Natural killer cell treated with Interleukin-12 subunit alpha and Interleukin-12 subunit beta and Interleukin-15 and Interleukin-18, amount 100 ng/mL, for 72 hours (primary cell): Measurements from ENCODE around the gene HDAC7. TPM values are rescaled to one million over a fixed set of nuclear protein-coding genes. Genes with fewer than 3 reads are reported as not detected.
A peak's percentile ranks its signal among the peaks of the same experiment; 100 is the strongest.

ENCODE experiments used
- ATAC-seq, 2 donors: fragments of 150-1000 bp; cut with Tn5 transposase in 1 of 2; sonication (Bioruptor Pico), chemical (Tn5 transposase) in 1 of 2; 2 replicates each; pipeline ENCODE4 v1.10.0; 2021
- DNase-seq: peaks from one replicate; pipeline ENCODE4 v3.0.0; 2022; ENCODE audit warnings: low spot score
- H3K27ac Mint-ChIP-seq, 2 donors: 1 replicate in 1 of 2; 2 replicates in 1 of 2; pipeline ENCODE4 v1.8.0; 2022; ENCODE audit warnings: mixed read lengths in 2 of 2, mild to moderate bottlenecking in 1 of 2, moderate library complexity in 1 of 2
- H3K27me3 Mint-ChIP-seq, 2 donors: 1 replicate in 1 of 2; 2 replicates in 1 of 2; pipeline ENCODE4 v1.8.0; 2022; ENCODE audit warnings: mixed read lengths in 2 of 2
- H3K36me3 Mint-ChIP-seq: one replicate; pipeline ENCODE4 v1.8.0; 2022; ENCODE audit warnings: mixed read lengths
- H3K4me1 Mint-ChIP-seq, 2 donors: 1 replicate in 1 of 2; 2 replicates in 1 of 2; pipeline ENCODE4 v1.8.0; 2022; ENCODE audit warnings: low read depth in 2 of 2, mixed read lengths in 2 of 2, mild to moderate bottlenecking in 1 of 2
- H3K4me3 Mint-ChIP-seq: one replicate; pipeline ENCODE4 v1.8.0; 2022; ENCODE audit warnings: mixed read lengths
- H3K9me3 Mint-ChIP-seq: 2 replicates; pipeline ENCODE4 v1.8.0; 2022; ENCODE audit warnings: mixed read lengths
- total RNA-seq, 2 donors: library from RNA; stranded (reverse); gene quantifications; one replicate each; pipeline ENCODE4 v1.2.3, GENCODE V29; 2022

Gene HDAC7
- total RNA-seq, 2 donors from 2014 or later, result 127 to 176 TPM

DNA sequence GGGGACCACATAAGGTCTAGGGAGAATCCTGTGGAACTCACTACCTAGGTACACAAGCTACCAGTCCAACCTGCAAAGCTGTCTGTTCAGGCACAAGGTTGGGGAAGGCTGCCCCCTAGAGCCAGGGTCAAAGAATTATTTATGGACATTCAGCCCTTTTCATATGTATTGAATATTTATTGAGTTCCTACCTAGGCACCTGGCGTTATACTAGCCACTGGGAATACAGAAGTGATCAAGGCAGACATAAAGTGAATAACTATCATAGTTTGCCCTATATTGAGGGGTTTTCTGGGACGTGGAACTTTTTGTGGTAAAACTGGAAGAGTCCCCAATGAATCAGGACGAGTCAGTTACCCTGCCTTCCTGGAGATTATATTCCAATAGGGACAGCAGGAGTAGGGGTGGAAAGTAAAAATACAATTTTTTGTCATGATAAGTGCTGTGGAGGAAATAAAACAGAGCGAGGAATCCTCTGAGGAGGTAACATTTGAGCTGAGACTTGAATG, 52.4 kb downstream of the HDAC7 start:
- peaks cover 0 to 5% of the 10 kb centered on the region in 2 donors for H3K27me3 Mint-ChIP-seq
- DNase-seq, result no peak
- ATAC-seq, result peak; percentile 45 to 60

DNA sequence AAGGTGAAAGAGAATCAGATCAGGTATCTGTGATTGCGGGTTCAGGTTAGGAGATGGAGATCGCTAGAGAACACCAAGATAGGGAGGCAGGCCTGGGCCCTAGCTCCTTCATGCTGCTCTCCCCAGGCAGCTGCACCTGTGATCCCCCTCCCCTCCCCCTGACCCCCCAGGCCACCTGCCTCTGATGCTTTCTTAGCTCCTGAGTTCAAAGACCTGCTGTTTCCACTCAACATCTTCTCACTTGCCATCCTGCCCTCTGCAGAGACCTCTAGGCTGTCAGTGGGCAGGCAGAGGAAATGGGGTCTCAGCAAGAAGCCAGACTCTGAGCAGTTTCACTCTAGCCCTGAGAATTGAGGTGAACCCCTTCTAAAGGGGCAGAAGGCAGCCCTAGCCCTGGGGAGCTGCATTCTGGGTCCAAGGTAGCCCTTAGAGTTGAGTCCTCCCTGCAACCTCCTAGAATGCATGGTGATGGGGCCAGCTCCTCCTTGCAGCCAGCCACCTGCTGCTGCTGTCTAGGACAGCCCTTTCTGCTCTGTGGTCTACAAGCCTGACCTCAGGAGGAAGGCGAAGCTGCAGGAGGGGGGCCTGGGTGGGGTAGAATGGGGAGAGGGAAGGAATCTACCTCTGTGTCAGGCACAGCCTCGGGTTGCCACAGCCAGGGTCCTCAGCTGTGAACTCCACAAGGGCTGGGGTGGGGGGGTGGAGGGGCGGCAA, 53.0 kb downstream of the HDAC7 start:
- H3K4me3 Mint-ChIP-seq, result no peak overlapping the region
- peaks cover 0 to 2% of the 10 kb centered on the region in 2 donors for H3K4me1 Mint-ChIP-seq
- no peaks in the 10 kb centered on the region for H3K9me3 Mint-ChIP-seq
- ATAC-seq, result no peak
- DNase-seq, result no peak
- H3K27ac Mint-ChIP-seq, result no peak overlapping the region
- no peaks in the 10 kb centered on the region for H3K36me3 Mint-ChIP-seq
- H3K27me3 Mint-ChIP-seq, result peaks cover 0 to 5% of the 10 kb centered on the region in 2 donors

More for the DNA sequence above, 52.4 kb downstream of the HDAC7 start:
- Mint-ChIP-seq H3K9me3 (no peaks in the 10 kb centered on the region), H3K36me3 (no peaks in the 10 kb centered on the region), H3K4me1 (peaks cover under 1 to 2% of the 10 kb centered on the region in 2 donors), H3K27ac (no peak overlapping the region), H3K4me3 (no peak overlapping the region)

DNA sequence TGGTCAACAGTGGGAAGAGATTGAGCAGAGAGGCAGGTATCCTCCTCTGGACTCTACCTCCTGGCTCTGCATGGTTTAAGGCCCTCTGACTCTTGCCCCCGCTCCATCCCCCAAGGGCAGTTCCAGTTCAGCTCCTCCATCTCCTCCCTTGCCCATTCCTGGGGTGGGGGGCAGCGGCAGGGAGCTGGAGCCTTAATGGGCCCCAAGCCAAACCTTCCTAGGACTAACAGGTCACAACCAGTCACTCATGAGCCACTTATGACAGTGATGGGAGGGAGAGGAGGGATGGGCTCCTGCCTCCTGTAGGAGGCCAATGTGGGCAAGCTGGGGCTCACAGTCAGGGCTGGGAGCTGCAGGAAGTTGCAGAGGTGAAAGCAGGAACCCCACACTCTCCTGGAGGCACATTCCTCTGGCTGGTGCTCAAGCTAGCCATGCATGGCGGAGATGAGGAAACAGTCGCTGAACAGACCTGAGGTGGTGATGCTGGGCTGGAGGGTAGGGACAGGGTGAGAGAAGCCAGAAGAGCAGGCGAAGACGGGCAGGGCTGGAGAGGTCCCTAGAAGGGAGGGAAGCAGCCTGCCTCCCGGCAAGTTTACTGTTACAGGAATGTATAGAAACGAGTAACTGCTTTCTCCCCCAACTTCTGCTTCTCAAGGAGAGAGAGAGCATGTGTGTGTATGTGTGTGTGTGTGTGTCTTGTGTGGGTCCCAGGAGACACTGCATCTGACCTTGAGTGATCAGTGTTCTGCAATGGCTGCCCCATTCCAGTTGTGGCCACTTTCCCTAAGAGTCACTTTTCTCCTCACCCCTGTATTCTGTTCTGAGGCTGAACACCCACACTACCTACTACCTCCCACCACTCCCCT, 56.0 kb downstream of the HDAC7 start:
- Mint-ChIP-seq H3K9me3 (no peaks in the 10 kb centered on the region), H3K27me3 (peaks cover 0 to 7% of the 10 kb centered on the region in 2 donors), H3K4me1 (peaks cover 0 to 2% of the 10 kb centered on the region in 2 donors), H3K27ac (peak overlapping the region in 1 of 2 donors; percentile 48), H3K36me3 (no peaks in the 10 kb centered on the region), H3K4me3 (no peak overlapping the region)
- ATAC-seq (no peak), DNase-seq (no peak)

DNA sequence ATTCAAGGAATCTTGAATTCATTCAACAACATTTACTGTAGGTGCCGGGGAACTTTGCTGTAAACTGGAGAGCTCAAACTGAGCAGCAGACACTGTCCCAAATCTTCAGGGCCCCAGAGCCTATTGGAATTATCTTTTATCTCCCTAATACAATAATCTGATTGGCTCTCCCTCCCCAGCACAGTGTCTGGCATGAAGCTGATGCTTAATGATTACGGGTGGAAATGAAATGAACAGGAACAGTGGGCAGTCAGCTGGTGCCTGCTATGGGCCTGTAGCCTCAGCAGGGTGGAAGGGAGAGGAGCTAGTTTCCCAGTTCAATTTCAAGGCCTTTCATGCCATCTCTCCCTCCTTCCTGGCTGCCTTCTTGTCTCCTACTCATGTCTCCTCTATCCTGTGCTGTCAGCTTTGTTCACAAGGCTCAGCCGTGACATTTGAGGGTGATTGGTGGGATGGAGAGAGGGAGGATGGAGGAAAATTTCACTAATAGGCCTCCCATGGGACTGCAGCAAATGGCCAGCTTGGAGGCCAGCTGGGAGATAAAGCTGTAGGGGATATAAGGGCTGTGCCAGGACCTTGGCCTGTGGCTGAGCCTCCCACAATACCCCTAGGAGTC, 56.7 kb downstream of the HDAC7 start:
- H3K27ac Mint-ChIP-seq, result no peak overlapping the region
- H3K27me3 Mint-ChIP-seq, result peaks cover 0 to 7% of the 10 kb centered on the region in 2 donors

DNA sequence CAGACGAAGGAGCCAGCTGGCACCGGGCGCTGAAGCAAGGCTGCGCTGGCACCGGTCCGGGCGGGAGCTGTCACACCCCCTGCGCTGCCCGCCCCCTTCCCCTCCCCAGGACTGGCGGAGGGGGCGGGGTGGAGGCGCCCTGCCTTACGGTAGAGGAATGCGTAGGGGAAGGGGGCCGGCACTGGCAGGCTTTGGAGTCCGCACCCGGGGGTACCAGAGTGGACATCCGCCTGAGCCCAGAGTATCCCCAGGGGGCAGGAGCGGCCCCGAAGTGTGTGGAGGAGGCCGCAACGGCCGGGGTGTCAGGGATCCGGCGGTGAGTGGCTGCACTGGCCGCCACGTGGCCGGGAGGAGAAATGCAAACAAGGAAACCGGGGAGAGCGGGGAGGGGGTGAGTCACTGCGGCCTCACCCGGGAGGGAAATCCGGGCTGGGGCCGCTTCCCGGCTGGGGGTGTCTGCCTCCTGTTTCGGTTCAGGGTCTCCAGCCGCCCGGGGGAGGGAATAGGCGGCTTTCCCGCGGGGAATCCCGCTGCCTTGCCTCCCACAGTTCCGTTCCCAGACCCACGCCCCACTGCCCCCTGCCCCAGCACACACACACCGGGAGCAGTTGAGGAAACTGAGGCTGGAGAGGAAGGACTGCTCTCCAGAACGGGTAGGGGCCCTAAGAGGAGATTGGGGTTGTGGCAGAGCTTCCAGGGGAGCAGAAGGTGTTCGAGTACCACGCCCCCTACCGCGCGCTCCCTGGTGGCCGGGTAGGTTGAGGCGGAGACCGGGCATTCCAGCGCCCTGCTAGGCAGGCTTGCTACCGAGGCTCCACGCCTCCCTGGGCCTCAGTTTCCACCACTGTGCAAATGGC, 60.6 kb downstream of the HDAC7 start, which contains the start of gene RAPGEF3:
TSS of gene RAPGEF3 (minus strand) at position 47 of the 857 bp plus-strand sequence. CDS start 324 bp downstream, outside the sequence.
- H3K9me3 Mint-ChIP-seq, result no peaks in the 10 kb centered on the region
- H3K4me1 Mint-ChIP-seq, result peaks cover 15 to 16% of the 10 kb centered on the region in 2 donors

More for the DNA sequence above, 56.7 kb downstream of the HDAC7 start:
- Mint-ChIP-seq H3K4me1 (peaks cover 0 to 5% of the 10 kb centered on the region in 2 donors), H3K4me3 (no peak overlapping the region), H3K36me3 (no peaks in the 10 kb centered on the region), H3K9me3 (no peaks in the 10 kb centered on the region)
- DNase-seq (no peak), ATAC-seq (no peak)

DNA sequence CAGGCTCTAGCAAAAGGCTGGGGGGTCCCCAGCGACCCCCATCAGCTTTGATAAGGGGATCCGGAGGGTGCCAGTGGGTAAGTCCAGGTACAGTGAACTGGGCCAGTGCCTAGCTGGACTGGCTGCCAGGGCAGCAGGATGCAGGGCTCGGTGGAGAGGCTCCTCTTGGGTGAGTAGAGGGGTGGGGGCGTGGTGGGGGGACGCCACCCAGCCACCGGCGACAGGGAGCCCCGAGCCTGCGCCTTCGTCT, 61.2 kb downstream of the HDAC7 start:
- H3K36me3 Mint-ChIP-seq, result no peaks in the 10 kb centered on the region
- DNase-seq, result no peak
- H3K4me3 Mint-ChIP-seq, result peak overlapping the region; percentile 65
- peaks cover 15 to 16% of the 10 kb centered on the region in 2 donors for H3K4me1 Mint-ChIP-seq
- H3K27ac Mint-ChIP-seq, result no peak overlapping the region
- H3K9me3 Mint-ChIP-seq, result no peaks in the 10 kb centered on the region
- peaks cover 0 to 2% of the 10 kb centered on the region in 2 donors for H3K27me3 Mint-ChIP-seq
- ATAC-seq, result no peak

More for the DNA sequence above, 60.6 kb downstream of the HDAC7 start, which contains the start of gene RAPGEF3:
- Mint-ChIP-seq H3K27ac (no peak within 1 kb of the TSS), H3K36me3 (no peaks in the 10 kb centered on the region), H3K4me3 (peak within 1 kb of the TSS; percentile 65), H3K27me3 (peaks cover 0 to 2% of the 10 kb centered on the region in 2 donors)
- DNase-seq, result peak; percentile 90
- ATAC-seq, result peak; percentile 83 to 90

DNA sequence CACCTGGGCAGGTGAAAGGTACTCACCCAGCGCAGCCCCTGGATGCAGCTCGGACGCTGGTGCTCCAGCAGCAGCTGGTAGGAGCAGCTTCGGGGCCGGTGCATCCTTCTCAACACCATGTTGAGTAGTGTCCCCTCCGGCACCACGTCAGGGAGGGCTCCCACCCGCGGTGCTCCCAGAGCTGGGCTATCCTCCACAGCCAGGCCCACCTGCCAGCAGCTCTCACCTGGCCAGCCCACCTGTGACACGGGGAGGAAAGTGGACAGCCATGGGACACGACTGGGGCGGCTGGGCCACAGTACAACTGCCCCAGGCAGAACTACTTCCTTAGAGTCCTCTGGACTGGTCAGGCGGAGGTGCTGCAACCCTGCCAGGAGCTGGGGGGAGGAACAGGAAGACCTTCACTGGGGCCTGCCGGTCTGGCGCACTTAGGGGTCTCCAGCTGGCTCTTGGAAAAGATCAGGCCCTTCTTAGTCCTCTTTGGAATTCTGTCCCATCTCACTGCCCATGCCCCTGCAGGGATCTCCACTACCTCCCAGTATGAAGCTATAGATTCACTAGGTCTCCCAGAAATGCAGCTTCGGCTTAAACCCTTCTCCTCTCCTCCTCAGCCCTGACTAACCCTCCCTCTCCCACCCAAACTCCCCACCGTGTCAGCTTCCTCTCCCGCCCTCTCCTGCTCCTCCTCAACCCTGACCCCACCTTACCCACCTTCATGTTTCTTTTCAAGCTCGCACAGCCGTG, 61.7 kb downstream of the HDAC7 start:
- H3K4me1 Mint-ChIP-seq, result peaks cover 15 to 16% of the 10 kb centered on the region in 2 donors
- H3K27me3 Mint-ChIP-seq, result peaks cover 0 to 2% of the 10 kb centered on the region in 2 donors
- H3K4me3 Mint-ChIP-seq, result peak overlapping the region; percentile 65
- no peaks in the 10 kb centered on the region for H3K9me3 Mint-ChIP-seq
- DNase-seq (no peak), ATAC-seq (no peak)
- no peak overlapping the region for H3K27ac Mint-ChIP-seq
- no peaks in the 10 kb centered on the region for H3K36me3 Mint-ChIP-seq

DNA sequence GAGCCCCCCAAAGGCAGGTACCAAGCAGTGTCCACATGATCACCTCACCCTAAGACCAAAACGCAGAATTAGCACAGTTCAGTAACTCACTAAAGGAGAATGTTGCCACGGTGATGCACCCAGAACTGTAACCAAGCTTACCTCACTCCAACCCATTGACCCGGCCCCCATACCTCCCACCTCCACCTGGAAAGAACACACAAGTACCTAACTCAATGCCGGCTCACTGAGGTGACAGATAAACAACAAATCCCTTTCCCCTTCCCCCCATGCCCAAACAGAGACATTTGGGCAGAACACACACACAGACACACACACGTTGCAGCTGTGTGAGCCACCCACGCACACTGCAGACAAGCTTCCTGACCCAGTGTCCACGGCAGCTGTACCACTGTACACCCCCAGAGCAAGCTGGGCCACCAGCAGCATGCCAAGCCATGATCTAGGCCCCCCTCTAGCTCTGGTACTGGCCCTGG, 62.3 kb downstream of the HDAC7 start:
- Mint-ChIP-seq H3K36me3 (no peaks in the 10 kb centered on the region), H3K9me3 (no peaks in the 10 kb centered on the region), H3K4me3 (no peak overlapping the region), H3K27me3 (peaks cover 0 to 2% of the 10 kb centered on the region in 2 donors), H3K4me1 (peaks cover 15 to 16% of the 10 kb centered on the region in 2 donors), H3K27ac (no peak overlapping the region)
- ATAC-seq (no peak), DNase-seq (no peak)

DNA sequence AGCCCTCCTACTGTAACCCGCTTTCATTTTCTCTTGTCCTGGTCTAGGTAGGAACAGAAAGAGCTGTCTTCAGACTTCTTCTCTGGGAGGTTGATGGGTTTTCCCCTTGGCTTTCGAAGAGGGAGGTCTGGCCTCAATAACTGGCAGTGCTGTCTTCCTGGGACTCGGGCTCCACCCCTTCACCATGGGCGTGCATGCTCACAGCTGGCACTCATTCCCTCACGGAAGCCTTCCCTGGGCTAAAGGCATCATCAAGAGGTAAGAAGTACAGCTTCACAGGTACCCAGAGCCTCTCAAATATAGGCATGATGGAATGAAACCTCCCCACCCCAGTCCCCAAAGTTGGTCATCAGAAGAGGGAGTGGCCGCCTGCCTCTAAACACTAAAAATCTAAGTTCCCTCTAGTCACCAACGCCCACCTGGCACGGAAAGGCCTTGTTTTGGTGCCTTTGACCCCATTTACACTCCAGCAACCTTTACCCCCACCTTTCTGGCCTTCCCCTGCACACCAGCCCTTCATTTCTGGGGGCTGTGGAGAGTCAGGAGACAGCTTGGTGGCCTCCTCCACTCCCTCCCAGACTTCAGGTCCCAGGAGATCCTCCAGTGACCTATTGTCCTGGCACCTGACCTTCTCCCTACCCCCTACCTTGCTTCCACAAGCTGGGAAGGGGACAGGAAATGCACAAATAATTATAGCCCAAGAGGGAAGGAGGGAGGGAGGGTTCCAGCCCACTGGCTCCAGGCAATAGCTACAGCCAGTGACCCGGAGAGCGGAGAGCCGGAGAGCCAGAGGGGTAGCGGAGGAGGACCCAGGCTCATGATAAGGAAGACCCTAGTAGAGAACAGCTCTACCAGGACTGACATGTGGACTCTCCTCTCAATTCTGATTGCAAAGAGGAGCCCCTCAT, 63.8 kb downstream of the HDAC7 start:
- H3K27me3 Mint-ChIP-seq, result peaks cover 0 to 2% of the 10 kb centered on the region in 2 donors
- DNase-seq (no peak), ATAC-seq (no peak)
- no peaks in the 10 kb centered on the region for H3K36me3 Mint-ChIP-seq
- H3K9me3 Mint-ChIP-seq, result no peaks in the 10 kb centered on the region
- H3K27ac Mint-ChIP-seq, result peak overlapping the region in 1 of 2 donors; percentile 3
- peak overlapping the region; percentile 28 for H3K4me3 Mint-ChIP-seq
- H3K4me1 Mint-ChIP-seq, result peaks cover 15 to 16% of the 10 kb centered on the region in 2 donors

DNA sequence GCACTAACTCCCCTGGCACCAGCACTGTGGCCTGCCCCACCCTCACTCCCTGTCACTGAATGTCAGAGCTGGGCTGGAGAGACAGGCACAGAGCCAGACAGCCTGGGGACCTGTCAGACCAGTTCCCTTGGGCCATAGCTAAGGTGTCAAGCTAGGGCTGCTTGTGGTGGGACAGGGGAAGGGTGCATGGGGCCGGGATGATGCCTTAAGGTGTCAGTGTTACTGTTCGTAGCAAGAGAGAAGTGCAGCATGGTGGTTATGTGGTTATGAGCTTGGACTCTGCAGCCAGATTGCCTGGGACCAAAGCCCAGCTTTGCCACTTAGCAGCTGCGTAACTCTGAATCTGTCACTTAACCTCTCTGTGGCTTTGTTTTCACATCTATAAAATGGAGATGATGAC, 64.8 kb downstream of the HDAC7 start:
- Mint-ChIP-seq H3K27me3 (peaks cover 0 to 2% of the 10 kb centered on the region in 2 donors), H3K9me3 (no peaks in the 10 kb centered on the region), H3K27ac (no peak overlapping the region), H3K4me3 (no peak overlapping the region), H3K4me1 (peaks cover 15 to 16% of the 10 kb centered on the region in 2 donors), H3K36me3 (no peaks in the 10 kb centered on the region)
- ATAC-seq (peak; percentile 34 to 60), DNase-seq (no peak)

DNA sequence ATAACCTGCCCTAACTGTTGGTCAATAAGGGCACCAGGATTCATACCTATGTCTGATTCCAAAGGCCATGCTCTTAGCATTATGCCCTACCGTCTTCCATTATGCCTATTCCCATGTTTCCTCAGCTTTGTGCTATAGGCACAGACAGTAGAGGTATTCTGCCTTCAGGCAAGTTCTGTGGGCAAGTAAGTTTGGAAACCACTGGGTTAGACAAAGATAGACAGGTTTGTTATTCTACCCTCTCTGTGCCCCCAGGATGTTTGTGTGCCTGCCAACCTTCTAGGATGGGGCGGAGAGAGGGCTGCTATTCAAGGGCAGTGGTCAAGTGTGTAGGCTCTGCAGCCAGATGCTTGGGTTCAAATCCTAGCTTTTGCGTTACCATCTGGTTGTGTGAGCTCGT, 65.6 kb downstream of the HDAC7 start:
- Mint-ChIP-seq H3K4me1 (peaks cover 15 to 16% of the 10 kb centered on the region in 2 donors), H3K4me3 (no peak overlapping the region), H3K9me3 (no peaks in the 10 kb centered on the region), H3K36me3 (no peaks in the 10 kb centered on the region), H3K27ac (no peak overlapping the region), H3K27me3 (peaks cover 0 to 5% of the 10 kb centered on the region in 2 donors)
- no peak for ATAC-seq
- no peak for DNase-seq
